Stimulated activated CD4-positive, alpha-beta T cell treated with anti-CD3 and anti-CD28 coated beads, Interleukin-4, amount 100 ng/mL, for 4 hours (primary cell): Measurements from ENCODE around the gene ALDH5A1.

Experiments
- DNase-seq, 2 experiments: peaks; one replicate each; pipeline ENCODE4 v3.0.0-alpha.2; 2020

ALDH5A1 gene

GRCh38 chr6:24494821-24495795, at the start of gene ALDH5A1:
Gene ALDH5A1, plus strand, starts transcription at chr6:24494969. Its CDS starts 28 bp downstream, at chr6:24494997.
- peak; percentile 76 to 77 for DNase-seq

- DNase-seq: no peak
Observed at GRCh38 chr6:24445704-24446103, 49.1 kb upstream of the ALDH5A1 start.

GRCh38 chr6:24446670-24447069, 48.1 kb upstream of the ALDH5A1 start:
- no peak for DNase-seq

GRCh38 chr6:24448396-24448795, 46.4 kb upstream of the ALDH5A1 start:
- DNase-seq: no peak

- no peak for DNase-seq
Observed at GRCh38 chr6:24448828-24449525, 45.8 kb upstream of the ALDH5A1 start.

- no peak for DNase-seq
Observed at GRCh38 chr6:24451581-24452388, 43.0 kb upstream of the ALDH5A1 start.

- no peak for DNase-seq
Observed at GRCh38 chr6:24453921-24454320, 40.8 kb upstream of the ALDH5A1 start.

GRCh38 chr6:24454452-24454851, 40.3 kb upstream of the ALDH5A1 start:
- DNase-seq: no peak

- DNase-seq: no peak
Observed at GRCh38 chr6:24455061-24455460, 39.7 kb upstream of the ALDH5A1 start.

GRCh38 chr6:24458134-24458533, 36.6 kb upstream of the ALDH5A1 start:
- DNase-seq: no peak

- no peak for DNase-seq
Observed at GRCh38 chr6:24458941-24459340, 35.8 kb upstream of the ALDH5A1 start.

GRCh38 chr6:24460966-24461365, 33.8 kb upstream of the ALDH5A1 start:
- DNase-seq: no peak

GRCh38 chr6:24464253-24465038, 30.3 kb upstream of the ALDH5A1 start:
- DNase-seq: no peak

GRCh38 chr6:24469811-24470210, 25.0 kb upstream of the ALDH5A1 start:
- no peak for DNase-seq

- DNase-seq: no peak
Observed at GRCh38 chr6:24472181-24472580, 22.6 kb upstream of the ALDH5A1 start.

GRCh38 chr6:24476631-24477030, 18.1 kb upstream of the ALDH5A1 start:
- no peak for DNase-seq

GRCh38 chr6:24477070-24477469, 17.7 kb upstream of the ALDH5A1 start:
- DNase-seq: no peak

GRCh38 chr6:24478903-24479302, 15.9 kb upstream of the ALDH5A1 start:
- DNase-seq: no peak

- no peak for DNase-seq
Observed at GRCh38 chr6:24480705-24481104, 14.1 kb upstream of the ALDH5A1 start.

- DNase-seq: no peak
Observed at GRCh38 chr6:24481449-24481848, 13.3 kb upstream of the ALDH5A1 start.

- no peak for DNase-seq
Observed at GRCh38 chr6:24484657-24485323, 10.0 kb upstream of the ALDH5A1 start.

- DNase-seq: no peak
Observed at GRCh38 chr6:24486065-24486464, 8.7 kb upstream of the ALDH5A1 start.
